T-helper 17 cell (primary cell): ENCODE measurements around the gene GRAP. TPM values are rescaled to one million over a fixed set of nuclear protein-coding genes. Genes with fewer than 3 reads are reported as not detected.
A peak's percentile ranks its signal among the peaks of the same experiment; 100 is the strongest.

Experiments
- ATAC-seq: fragments of 150-1000 bp; cut with Tn5 transposase; 2 replicates; pipeline ENCODE4 v1.10.0; 2021; ENCODE audit warnings: mild to moderate bottlenecking, moderate library complexity
- DNase-seq, 3 donors: peaks; one replicate each; pipeline versions ENCODE4 v3.0.0 to v3.0.0-alpha.2; 2020 to 2021
- H3K9me3 ChIP-seq: one replicate; pipeline ENCODE4 v1.7.0; 2013; ENCODE audit warnings: low read length, mild to moderate bottlenecking; ENCODE audit not compliant: control insufficient read depth, poor library complexity, severe bottlenecking
- H3K27ac Mint-ChIP-seq: one replicate; pipeline ENCODE4 v1.8.0; 2022; ENCODE audit warnings: mild to moderate bottlenecking, moderate library complexity, mixed read lengths
- H3K27me3 Mint-ChIP-seq: one replicate; pipeline ENCODE4 v1.8.0; 2022; ENCODE audit warnings: mixed read lengths
- H3K36me3 Mint-ChIP-seq: one replicate; pipeline ENCODE4 v1.8.0; 2022; ENCODE audit warnings: low read depth, mixed read lengths
- H3K4me1 Mint-ChIP-seq: one replicate; pipeline ENCODE4 v1.8.0; 2022; ENCODE audit warnings: mild to moderate bottlenecking, mixed read lengths
- H3K4me3 Mint-ChIP-seq: one replicate; pipeline ENCODE4 v1.8.0; 2022; ENCODE audit warnings: mild to moderate bottlenecking, moderate library complexity, mixed read lengths
- total RNA-seq, 4 donors: library from RNA in 2 of 4; stranded (reverse) in 2 of 4; gene quantifications; one replicate each; pipeline ENCODE4 v1.2.3 and lab custom pipeline; 2022 to 2026

The GRAP gene
- total RNA-seq, 2 donors from 2014 or later, result 23.8 to 26.7 TPM

GRCh38 chr17:19010729-19011505 lies 35.8 kb downstream of the GRAP start:
- H3K9me3 ChIP-seq, result no peaks in the 10 kb centered on the region
- Mint-ChIP-seq H3K27me3 (peaks cover 6% of the 10 kb centered on the region), H3K36me3 (no peaks in the 10 kb centered on the region), H3K4me3 (no peak overlapping the region), H3K27ac (no peak overlapping the region), H3K4me1 (peaks cover 5% of the 10 kb centered on the region)
- DNase-seq, result no peak
- no peak for ATAC-seq

GRCh38 chr17:19009970-19010369 lies 36.8 kb downstream of the GRAP start:
- no peak overlapping the region for H3K4me3 Mint-ChIP-seq
- H3K27me3 Mint-ChIP-seq, result no peaks in the 10 kb centered on the region
- H3K36me3 Mint-ChIP-seq, result no peaks in the 10 kb centered on the region
- H3K27ac Mint-ChIP-seq, result peak overlapping the region; percentile 47
- peaks cover 5% of the 10 kb centered on the region for H3K4me1 Mint-ChIP-seq
- DNase-seq (no peak), ATAC-seq (no peak)
- no peaks in the 10 kb centered on the region for H3K9me3 ChIP-seq

- DNase-seq, result no peak
- no peak for ATAC-seq
- Mint-ChIP-seq H3K4me1 (peaks cover 19% of the 10 kb centered on the region), H3K4me3 (no peak overlapping the region), H3K36me3 (peaks cover 3% of the 10 kb centered on the region), H3K27ac (no peak overlapping the region), H3K27me3 (no peaks in the 10 kb centered on the region)
- H3K9me3 ChIP-seq, result no peaks in the 10 kb centered on the region
Measured at GRCh38 chr17:19006698-19007097, 40.1 kb downstream of the GRAP start.

- Mint-ChIP-seq H3K36me3 (peaks cover 3% of the 10 kb centered on the region), H3K4me1 (peaks cover 23% of the 10 kb centered on the region), H3K27ac (peak overlapping the region; percentile 83), H3K27me3 (no peaks in the 10 kb centered on the region), H3K4me3 (no peak overlapping the region)
- H3K9me3 ChIP-seq, result no peaks in the 10 kb centered on the region
- DNase-seq (no peak), ATAC-seq (no peak)
Measured at GRCh38 chr17:19005789-19006430, 40.8 kb downstream of the GRAP start.

DNA sequence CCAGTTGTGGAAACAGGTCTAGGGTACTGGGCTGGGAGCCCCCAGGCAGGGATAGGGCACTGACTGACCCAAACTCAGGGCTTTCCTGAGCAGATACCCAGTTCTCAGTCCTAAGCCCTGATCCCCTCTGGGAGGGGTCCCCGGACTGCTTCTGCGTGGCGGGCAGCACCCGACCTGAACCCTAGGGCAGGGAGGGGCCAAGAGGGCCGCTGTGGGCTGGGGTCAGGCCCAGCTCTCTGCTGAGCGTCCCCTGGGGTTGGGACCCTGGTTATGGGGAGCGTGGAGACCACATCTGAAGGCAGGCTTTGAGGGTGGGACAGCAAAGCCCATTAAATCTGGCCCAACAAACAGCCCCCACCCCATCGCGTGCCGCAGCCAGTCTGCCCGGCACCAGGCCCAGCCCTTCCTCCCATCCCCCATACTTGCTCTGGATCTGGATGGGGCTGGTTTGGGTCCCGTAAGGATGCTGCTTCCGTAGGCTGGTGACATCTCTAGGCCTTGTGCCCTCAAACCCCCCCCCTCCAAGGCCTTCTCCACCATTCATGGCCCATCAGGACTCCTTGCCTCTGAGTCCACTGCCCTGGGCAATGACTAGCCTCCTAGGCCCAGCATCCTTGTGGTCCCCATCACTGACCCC lies 41.5 kb downstream of the GRAP start:
- ATAC-seq (no peak), DNase-seq (no peak)
- H3K9me3 ChIP-seq, result no peaks in the 10 kb centered on the region
- peak overlapping the region; percentile 83 for H3K27ac Mint-ChIP-seq
- peak overlapping the region; percentile 93 for H3K4me3 Mint-ChIP-seq
- H3K36me3 Mint-ChIP-seq, result peaks cover 3% of the 10 kb centered on the region
- H3K4me1 Mint-ChIP-seq, result peaks cover 20% of the 10 kb centered on the region
- H3K27me3 Mint-ChIP-seq, result no peaks in the 10 kb centered on the region

- no peaks in the 10 kb centered on the region for H3K9me3 ChIP-seq
- peak; percentile 77 to 84 (median 83) for DNase-seq
- Mint-ChIP-seq H3K27ac (peak within 1 kb of the TSS; percentile 83), H3K27me3 (no peaks in the 10 kb centered on the region), H3K36me3 (peaks cover 3% of the 10 kb centered on the region), H3K4me1 (peaks cover 18% of the 10 kb centered on the region), H3K4me3 (peak within 1 kb of the TSS; percentile 93)
- ATAC-seq, result peak; percentile 86
Measured at GRCh38 chr17:19004421-19005136, 42.2 kb downstream of the GRAP start, which contains the start of gene FAM83G. Gene FAM83G (minus strand): TSS chr17:19004764. CDS start chr17:19004041, 723 bp downstream.

- no peaks in the 10 kb centered on the region for H3K27me3 Mint-ChIP-seq
- DNase-seq (peak in 1 of 3 donors; percentile 43), ATAC-seq (peak; percentile 16)
- no peaks in the 10 kb centered on the region for H3K9me3 ChIP-seq
- H3K4me3 Mint-ChIP-seq, result peak overlapping the region; percentile 93
- peaks cover 18% of the 10 kb centered on the region for H3K4me1 Mint-ChIP-seq
- peaks cover 3% of the 10 kb centered on the region for H3K36me3 Mint-ChIP-seq
- peak overlapping the region; percentile 83 for H3K27ac Mint-ChIP-seq
Measured at GRCh38 chr17:19003543-19004420, 43.0 kb downstream of the GRAP start.

DNA sequence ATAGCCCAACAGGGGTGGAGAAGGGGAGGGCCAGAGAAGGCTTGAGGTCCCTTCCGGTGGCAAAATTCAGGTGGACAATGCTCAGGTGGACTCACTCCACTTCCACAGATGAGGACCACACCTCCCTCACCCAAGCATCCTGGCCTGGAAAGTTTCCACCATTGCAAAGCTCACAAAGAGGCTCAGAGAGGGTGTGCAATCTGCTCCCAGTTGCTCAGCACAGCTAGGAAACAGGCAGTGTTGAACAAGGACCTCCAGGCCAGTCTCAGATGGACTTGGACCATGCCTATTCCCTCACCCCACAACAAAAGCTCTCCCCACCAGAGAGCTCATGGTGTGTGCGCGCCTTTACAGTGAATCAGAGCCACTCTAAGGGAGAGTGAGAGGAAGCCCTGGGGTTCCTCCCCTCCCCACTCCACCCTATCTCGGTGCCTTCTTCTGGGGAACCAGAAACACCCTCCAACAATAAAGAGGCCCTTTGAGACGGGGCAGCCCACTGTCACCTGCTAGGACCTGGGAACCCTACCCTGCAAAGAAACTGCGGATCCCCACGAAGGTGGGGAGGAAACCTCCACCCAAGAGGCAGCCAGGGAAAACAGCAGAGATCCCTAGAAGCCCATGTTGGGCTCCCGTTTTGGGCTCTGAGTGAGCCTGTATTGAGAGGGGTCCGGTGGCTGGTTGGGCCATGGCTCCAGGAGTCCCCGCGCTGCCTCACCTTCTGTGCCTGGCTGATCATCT lies 43.8 kb downstream of the GRAP start:
- Mint-ChIP-seq H3K27ac (peak overlapping the region; percentile 39), H3K27me3 (no peaks in the 10 kb centered on the region), H3K4me3 (peak overlapping the region; percentile 93), H3K4me1 (peaks cover 18% of the 10 kb centered on the region), H3K36me3 (peaks cover 3% of the 10 kb centered on the region)
- H3K9me3 ChIP-seq, result no peaks in the 10 kb centered on the region
- no peak for ATAC-seq
- DNase-seq, result no peak

GRCh38 chr17:19001907-19002590 lies 44.7 kb downstream of the GRAP start:
- peaks cover 18% of the 10 kb centered on the region for H3K4me1 Mint-ChIP-seq
- H3K27me3 Mint-ChIP-seq, result no peaks in the 10 kb centered on the region
- ATAC-seq, result no peak
- peak overlapping the region; percentile 53 for H3K27ac Mint-ChIP-seq
- no peak for DNase-seq
- H3K9me3 ChIP-seq, result no peaks in the 10 kb centered on the region
- H3K4me3 Mint-ChIP-seq, result peak overlapping the region; percentile 93
- peaks cover 3% of the 10 kb centered on the region for H3K36me3 Mint-ChIP-seq

DNA sequence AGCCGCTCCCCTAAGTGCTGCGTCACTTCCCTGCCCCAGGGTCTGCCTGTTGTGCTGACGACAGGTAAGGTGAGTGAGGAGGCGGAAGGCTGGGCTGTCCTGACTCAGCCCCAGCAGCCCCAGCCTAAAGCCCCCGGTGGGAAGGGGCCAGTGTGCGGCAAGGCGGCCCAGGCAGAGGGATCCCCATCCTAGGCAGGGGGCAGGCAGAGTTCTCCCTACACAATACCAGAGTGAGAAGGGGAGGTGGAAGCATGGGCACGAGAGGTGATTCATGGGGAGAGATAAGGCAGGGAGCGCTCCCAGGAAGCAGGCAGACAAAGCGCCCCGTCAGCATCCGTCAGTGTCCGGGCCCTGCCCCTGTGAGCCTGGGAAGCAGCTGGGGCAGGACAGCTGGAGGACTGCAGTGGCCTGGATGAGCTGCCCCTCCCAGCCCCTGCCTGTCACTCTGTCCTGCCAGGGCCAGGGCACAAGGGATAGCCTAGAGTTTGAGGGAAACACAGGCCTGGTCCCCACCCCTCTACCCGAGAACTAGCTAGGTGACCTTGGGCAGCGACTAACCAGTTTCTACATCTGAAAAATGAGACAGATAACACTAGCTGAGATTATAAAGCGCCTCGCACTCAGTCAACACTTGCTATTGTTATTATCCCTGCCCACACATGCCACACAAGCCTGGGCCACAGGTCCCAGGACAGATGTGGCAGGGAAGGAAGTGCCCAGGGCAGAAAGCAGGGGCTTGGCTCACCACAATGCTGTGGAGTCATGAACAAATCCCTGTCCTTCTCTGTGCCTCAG lies 46.0 kb downstream of the GRAP start:
- H3K4me3 Mint-ChIP-seq, result peak overlapping the region; percentile 5
- no peaks in the 10 kb centered on the region for H3K27me3 Mint-ChIP-seq
- DNase-seq (no peak), ATAC-seq (no peak)
- H3K4me1 Mint-ChIP-seq, result peaks cover 18% of the 10 kb centered on the region
- H3K27ac Mint-ChIP-seq, result peak overlapping the region; percentile 53
- peaks cover 5% of the 10 kb centered on the region for H3K36me3 Mint-ChIP-seq
- no peaks in the 10 kb centered on the region for H3K9me3 ChIP-seq

GRCh38 chr17:18999911-19000310 lies 46.8 kb downstream of the GRAP start:
- no peak for ATAC-seq
- Mint-ChIP-seq H3K4me1 (peaks cover 18% of the 10 kb centered on the region), H3K36me3 (peaks cover 7% of the 10 kb centered on the region), H3K27ac (peak overlapping the region; percentile 41), H3K27me3 (no peaks in the 10 kb centered on the region), H3K4me3 (no peak overlapping the region)
- H3K9me3 ChIP-seq, result no peaks in the 10 kb centered on the region
- DNase-seq, result no peak
